Trophoblast cell (in vitro differentiated cells and primary cell): ENCODE data around the gene SLC15A3.

ENCODE experiments used
- DNase-seq, 2 donors: peaks; one replicate each; pipeline ENCODE4 v3.0.0-alpha.2; 2016
- H2AFZ ChIP-seq: 2 replicates; pipeline ENCODE4 v1.6.1; 2013; ENCODE audit warnings: low read length, moderate library complexity, mild to moderate bottlenecking; ENCODE audit not compliant: insufficient read depth, poor library complexity
- H2AK5ac ChIP-seq: 2 replicates; pipeline ENCODE4 v1.6.1; 2013; ENCODE audit warnings: mild to moderate bottlenecking, low read length
- H2BK120ac ChIP-seq: 2 replicates; pipeline ENCODE4 v1.6.1; 2013; ENCODE audit warnings: low read length, mild to moderate bottlenecking, moderate library complexity; ENCODE audit not compliant: insufficient read depth, poor library complexity
- H2BK12ac ChIP-seq: 2 replicates; pipeline ENCODE4 v1.6.1; 2013; ENCODE audit warnings: mild to moderate bottlenecking, low read length, moderate library complexity
- H2BK5ac ChIP-seq: 2 replicates; pipeline ENCODE4 v1.6.1; 2013; ENCODE audit warnings: low read length, low read depth, moderate library complexity, mild to moderate bottlenecking; ENCODE audit not compliant: poor library complexity
- H3K14ac ChIP-seq: 2 replicates; pipeline ENCODE4 v1.6.1; 2013; ENCODE audit warnings: mild to moderate bottlenecking, low read length
- H3K18ac ChIP-seq: 2 replicates; pipeline ENCODE4 v1.6.1; 2013; ENCODE audit warnings: mild to moderate bottlenecking, low read length
- H3K23ac ChIP-seq: 2 replicates; pipeline ENCODE4 v1.6.1; 2013; ENCODE audit warnings: low read length
- H3K27ac ChIP-seq: 2 replicates; pipeline ENCODE4 v1.5.1; 2013; ENCODE audit warnings: low read depth, mild to moderate bottlenecking, inconsistent platforms, low read length, moderate library complexity
- H3K27me3 ChIP-seq: 2 replicates; pipeline ENCODE4 v1.6.1; 2013; ENCODE audit warnings: inconsistent platforms, mild to moderate bottlenecking, low read length, moderate library complexity; ENCODE audit not compliant: insufficient read depth
- H3K36me3 ChIP-seq, 2 experiments: 1 replicate in 1 of 2; 2 replicates in 1 of 2; pipeline ENCODE4 v1.6.1; 2013; ENCODE audit warnings: low read length in 2 of 2, mild to moderate bottlenecking in 2 of 2, moderate library complexity in 1 of 2; ENCODE audit not compliant: insufficient read depth in 2 of 2, control insufficient read depth in 1 of 2
- H3K4ac ChIP-seq: 2 replicates; pipeline ENCODE4 v1.6.1; 2013; ENCODE audit warnings: low read depth, mild to moderate bottlenecking, low read length, moderate library complexity
- H3K4me1 ChIP-seq, 2 experiments: 1 replicate in 1 of 2; 2 replicates in 1 of 2; pipeline ENCODE4 v1.6.1; 2013; ENCODE audit warnings: low read length in 2 of 2, mild to moderate bottlenecking in 2 of 2, moderate library complexity in 1 of 2; ENCODE audit not compliant: insufficient read depth in 2 of 2, control insufficient read depth in 1 of 2
- H3K4me2 ChIP-seq: 2 replicates; pipeline ENCODE4 v1.6.1; 2013; ENCODE audit warnings: inconsistent platforms, mild to moderate bottlenecking, low read length, moderate library complexity
- H3K4me3 ChIP-seq: 2 replicates; pipeline ENCODE4 v1.5.1; 2013; ENCODE audit warnings: mild to moderate bottlenecking, low read depth, low read length, inconsistent platforms
- H3K79me1 ChIP-seq: one replicate; pipeline ENCODE4 v1.6.1; 2013; ENCODE audit warnings: low read length
- H3K79me2 ChIP-seq: 2 replicates; pipeline ENCODE4 v1.6.1; 2013; ENCODE audit warnings: low read length, mild to moderate bottlenecking; ENCODE audit not compliant: control insufficient read depth, insufficient read depth, poor library complexity
- H3K9ac ChIP-seq: 2 replicates; pipeline ENCODE4 v1.6.1; 2013; ENCODE audit warnings: mild to moderate bottlenecking, low read length
- H3K9me3 ChIP-seq: 2 replicates; pipeline ENCODE4 v1.6.1; 2013; ENCODE audit warnings: low read depth, mild to moderate bottlenecking, control low read depth, inconsistent platforms, low read length; ENCODE audit not compliant: insufficient read depth
- H4K12ac ChIP-seq: 2 replicates; pipeline ENCODE4 v1.6.1; 2013; ENCODE audit warnings: low read depth, mild to moderate bottlenecking, low read length, moderate library complexity
- H4K8ac ChIP-seq: 2 replicates; pipeline ENCODE4 v1.6.1; 2013; ENCODE audit warnings: low read depth, mild to moderate bottlenecking, low read length, moderate library complexity
- H4K91ac ChIP-seq: one replicate; pipeline ENCODE4 v1.6.1; 2013; ENCODE audit warnings: low read depth, mild to moderate bottlenecking, low read length, moderate library complexity
- WGBS: extraction: QIAGEN DNeasy Blood & Tissue Kit; methylation state at CpG from one replicate; pipeline ENCODE4 v1.1.7; 2013; ENCODE audit warnings: missing lambda C conversion rate; ENCODE audit not compliant: insufficient read length, insufficient coverage; ENCODE audit errors: extremely low coverage; 5-methylcytosine and 5-hydroxymethylcytosine counted together

Gene SLC15A3

DNA sequence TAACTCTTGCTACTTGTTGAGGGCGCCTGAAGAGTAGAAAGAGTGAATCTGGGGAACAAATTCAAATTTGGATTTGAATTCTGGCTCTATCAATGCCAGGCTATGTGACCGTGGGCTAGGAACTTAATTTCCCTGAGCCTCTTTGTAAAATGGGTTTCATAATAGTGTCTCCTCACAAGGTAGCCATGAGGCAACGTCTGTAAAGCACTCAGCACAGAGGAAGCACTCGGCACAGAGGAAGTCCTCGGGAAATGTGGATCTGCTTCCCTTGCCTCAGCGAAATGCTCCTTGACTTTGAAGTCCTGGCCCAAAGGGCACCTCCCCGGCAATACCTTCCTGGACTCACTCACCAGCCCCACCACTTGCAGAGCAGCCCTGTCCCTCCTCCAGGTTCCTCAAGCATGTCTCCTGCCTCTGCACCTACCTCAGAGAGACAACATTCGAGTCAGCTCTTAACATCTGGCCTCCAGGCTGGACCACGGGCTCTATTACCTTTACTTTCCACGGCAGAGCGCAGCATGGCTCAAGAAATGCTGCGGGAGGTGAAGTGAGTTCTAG lies 37.2 kb upstream of the SLC15A3 start:
- DNase-seq = no peak
- Histone ChIP-seq H3K79me1 (no peaks in the 10 kb centered on the region), H3K9ac (no peak overlapping the region), H3K4ac (no peak overlapping the region), H4K91ac (no peak overlapping the region), H3K36me3 (no peaks in the 10 kb centered on the region), H3K9me3 (no peaks in the 10 kb centered on the region), H3K23ac (no peak overlapping the region), H3K4me2 (no peak overlapping the region), H2BK5ac (no peak overlapping the region), H3K27me3 (no peaks in the 10 kb centered on the region), H3K4me3 (no peak overlapping the region), H3K18ac (no peak overlapping the region), H2AFZ (no peak overlapping the region), H4K8ac (no peak overlapping the region), H3K27ac (no peak overlapping the region), H2BK120ac (no peak overlapping the region), H3K4me1 (no peaks in the 10 kb centered on the region), H3K14ac (no peak overlapping the region), H2BK12ac (no peak overlapping the region), H2AK5ac (no peak overlapping the region), H4K12ac (no peak overlapping the region), H3K79me2 (no peaks in the 10 kb centered on the region)
- no CpG with 5 or more reads among the region's 12 CpGs for WGBS

DNA sequence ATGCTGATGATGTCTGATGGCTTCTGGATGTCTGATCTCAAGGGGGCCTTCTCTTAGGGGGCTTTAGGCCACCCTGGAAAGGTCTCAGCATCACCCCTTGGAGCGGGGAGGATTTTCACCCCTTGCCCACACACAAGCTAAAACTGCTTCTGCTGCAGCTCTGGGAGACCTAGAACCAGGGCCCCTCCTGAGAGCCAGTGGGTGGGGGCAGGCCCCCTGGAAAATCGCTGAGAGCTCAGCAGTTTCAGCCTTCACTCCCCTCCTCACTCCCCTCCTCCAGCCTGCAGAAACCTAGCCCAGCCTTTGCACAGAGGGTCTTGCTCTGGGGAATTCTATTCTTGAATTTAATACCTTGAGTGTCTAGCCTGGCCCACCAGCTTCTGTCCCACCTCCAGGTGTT lies 36.7 kb upstream of the SLC15A3 start:
- Histone ChIP-seq H4K91ac (no peak overlapping the region), H3K27ac (no peak overlapping the region), H3K18ac (no peak overlapping the region), H4K12ac (no peak overlapping the region), H2BK5ac (no peak overlapping the region), H3K14ac (no peak overlapping the region), H2BK120ac (no peak overlapping the region), H3K4me3 (no peak overlapping the region), H3K4me1 (no peaks in the 10 kb centered on the region), H3K4ac (no peak overlapping the region), H2AFZ (no peak overlapping the region), H4K8ac (no peak overlapping the region), H3K27me3 (no peaks in the 10 kb centered on the region), H3K36me3 (no peaks in the 10 kb centered on the region), H3K4me2 (no peak overlapping the region), H3K23ac (no peak overlapping the region), H2AK5ac (no peak overlapping the region), H2BK12ac (no peak overlapping the region), H3K79me1 (no peaks in the 10 kb centered on the region), H3K9me3 (no peaks in the 10 kb centered on the region), H3K9ac (no peak overlapping the region), H3K79me2 (no peaks in the 10 kb centered on the region)
- no peak for DNase-seq
- no CpG with 5 or more reads among the region's 2 CpGs for WGBS

DNA sequence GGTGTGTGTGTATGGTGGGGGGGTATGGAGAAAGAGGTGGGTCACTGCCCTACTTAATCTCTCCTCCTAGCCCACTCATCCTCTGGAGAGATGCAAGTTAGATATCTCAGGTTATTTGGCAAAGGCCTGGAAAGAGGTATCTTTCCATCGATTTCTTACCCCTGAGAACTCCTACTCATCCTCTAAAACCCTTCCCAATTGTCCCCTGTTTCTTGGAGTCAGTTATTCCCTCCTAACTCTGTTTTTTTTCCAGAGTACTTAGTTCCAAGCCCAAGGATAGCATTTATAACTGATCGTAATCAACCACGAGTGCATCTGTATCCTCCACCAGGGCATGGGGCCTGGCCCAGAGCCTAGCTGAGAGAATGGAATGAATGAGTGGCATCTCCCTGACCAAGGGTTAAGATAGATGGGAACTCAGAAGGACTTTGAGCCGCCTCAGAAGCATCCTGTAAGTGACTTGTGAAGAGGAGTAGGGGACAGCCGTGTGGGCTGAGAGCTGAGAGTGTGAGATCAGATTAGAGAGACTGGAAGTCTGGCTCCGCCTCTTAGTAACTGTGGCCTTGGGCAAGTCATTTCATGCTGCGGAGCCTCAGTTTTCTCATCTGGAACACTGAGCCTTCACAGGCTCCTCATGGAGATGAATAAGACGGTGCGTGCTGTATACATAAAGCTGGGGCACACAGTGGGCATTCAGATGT lies 35.8 kb upstream of the SLC15A3 start:
- Histone ChIP-seq H3K79me2 (no peaks in the 10 kb centered on the region), H3K14ac (no peak overlapping the region), H3K4me1 (no peaks in the 10 kb centered on the region), H3K36me3 (no peaks in the 10 kb centered on the region), H3K4me2 (no peak overlapping the region), H3K79me1 (no peaks in the 10 kb centered on the region), H3K27me3 (no peaks in the 10 kb centered on the region), H4K8ac (no peak overlapping the region), H4K91ac (no peak overlapping the region), H3K27ac (no peak overlapping the region), H2BK120ac (no peak overlapping the region), H3K4me3 (no peak overlapping the region), H2BK12ac (no peak overlapping the region), H3K9me3 (no peaks in the 10 kb centered on the region), H2AK5ac (no peak overlapping the region), H2BK5ac (no peak overlapping the region), H3K4ac (no peak overlapping the region), H3K9ac (no peak overlapping the region), H3K23ac (no peak overlapping the region), H3K18ac (no peak overlapping the region), H4K12ac (no peak overlapping the region), H2AFZ (no peak overlapping the region)
- no CpG with 5 or more reads among the region's 9 CpGs for WGBS
- DNase-seq = no peak

DNA sequence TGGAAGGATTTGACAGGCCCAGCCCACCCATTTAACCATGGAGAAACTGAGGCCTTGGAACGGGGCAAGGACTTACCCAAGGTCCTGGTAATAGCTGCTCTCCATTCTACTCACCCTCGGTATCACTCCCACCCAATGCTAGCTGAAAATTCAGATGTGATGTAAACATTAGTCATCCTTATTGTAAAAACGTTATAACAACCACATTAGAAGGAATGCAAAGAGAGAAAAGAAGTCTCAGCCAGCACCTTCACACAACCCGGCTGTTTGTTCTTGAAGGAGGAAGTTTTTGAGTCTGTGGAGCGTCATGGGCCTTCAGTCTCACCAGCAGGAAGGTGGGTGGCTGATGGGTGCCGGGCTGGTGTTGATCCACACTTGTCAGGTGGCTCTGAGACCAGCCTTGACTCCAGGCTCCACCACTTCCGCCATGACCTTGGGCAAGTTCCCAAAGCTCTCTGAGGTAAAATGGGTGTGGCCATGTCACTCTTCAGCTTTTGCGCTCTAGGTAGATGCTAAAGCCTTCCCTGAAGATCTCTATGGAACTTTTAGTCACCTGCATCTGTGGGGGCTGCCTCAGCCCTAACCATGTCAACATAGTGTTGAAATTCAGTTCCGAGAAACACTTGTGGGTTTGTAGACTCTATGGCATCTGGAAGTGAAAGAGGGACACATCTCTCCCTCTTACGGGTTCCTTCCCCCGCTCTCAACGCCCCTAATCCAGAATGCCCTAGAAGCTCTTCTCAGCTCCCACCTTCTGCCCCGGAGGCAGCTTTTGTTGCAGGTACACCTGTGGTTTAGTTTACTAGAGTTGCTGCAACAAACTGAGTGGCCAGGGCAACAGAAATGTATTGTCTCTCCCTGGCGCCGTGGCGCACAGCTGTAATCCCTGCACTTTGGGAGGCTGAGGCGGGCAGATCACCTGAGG lies 34.3 kb upstream of the SLC15A3 start:
- peak in 1 of 2 donors; percentile 3 for DNase-seq
- Histone ChIP-seq H3K18ac (no peak overlapping the region), H4K91ac (no peak overlapping the region), H3K27ac (no peak overlapping the region), H3K4me1 (no peaks in the 10 kb centered on the region), H2AK5ac (no peak overlapping the region), H3K79me2 (no peaks in the 10 kb centered on the region), H3K36me3 (no peaks in the 10 kb centered on the region), H3K27me3 (no peaks in the 10 kb centered on the region), H3K9me3 (no peaks in the 10 kb centered on the region), H2BK12ac (no peak overlapping the region), H3K23ac (no peak overlapping the region), H3K14ac (no peak overlapping the region), H3K4me2 (no peak overlapping the region), H4K12ac (no peak overlapping the region), H3K4me3 (no peak overlapping the region), H4K8ac (no peak overlapping the region), H2BK5ac (no peak overlapping the region), H3K79me1 (no peaks in the 10 kb centered on the region), H3K9ac (no peak overlapping the region), H2AFZ (no peak overlapping the region), H2BK120ac (no peak overlapping the region), H3K4ac (no peak overlapping the region)
- no CpG with 5 or more reads among the region's 17 CpGs for WGBS
